Body of pancreas (tissue), 4 donors: Measurements from ENCODE around the gene LRIT2.

ENCODE experiments used
- POLR2A ChIP-seq, 3 donors: fragments of 450-650 bp; IDR thresholded peaks; one replicate each; pipeline ENCODE4 v1.6.1; 2016; ENCODE audit warnings: antibody characterized with exemption in 3 of 3, mild to moderate bottlenecking in 2 of 3
- TF ChIP-seq, protein P1 (sequence below), 7 experiments: fragments of 450-650 bp in 4 of 7; fragments of 200-600 bp in 3 of 7; sonication (generic) in 3 of 7; IDR thresholded peaks; one replicate each; pipeline ENCODE4 v1.5.1; 2016 to 2019; ENCODE audit warnings: antibody characterized with exemption in 7 of 7

DNA sequence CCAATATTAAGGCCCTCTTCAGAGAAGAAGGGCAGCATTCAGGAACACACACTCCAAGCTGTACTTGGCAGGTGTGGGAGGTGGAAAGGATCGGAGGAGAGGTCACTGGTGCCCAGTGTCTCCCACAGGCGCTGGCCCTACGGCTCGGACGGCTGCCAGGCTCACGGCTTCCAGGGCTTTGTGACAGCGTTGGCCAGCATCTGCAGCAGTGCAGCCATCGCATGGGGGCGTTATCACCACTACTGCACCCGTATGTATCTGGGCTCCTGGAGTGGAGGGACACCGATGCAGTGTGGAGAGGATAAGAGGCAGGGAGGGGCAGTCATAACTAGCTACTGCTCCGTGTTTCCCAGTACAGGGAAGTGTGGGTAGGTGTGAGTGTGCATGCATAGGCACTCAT, 23.4 kb upstream of the LRIT2 start:
- no peak for TF ChIP-seq POLR2A (IDR thresholded peaks at IDR 0.05)
- TF ChIP-seq, protein P1, sequence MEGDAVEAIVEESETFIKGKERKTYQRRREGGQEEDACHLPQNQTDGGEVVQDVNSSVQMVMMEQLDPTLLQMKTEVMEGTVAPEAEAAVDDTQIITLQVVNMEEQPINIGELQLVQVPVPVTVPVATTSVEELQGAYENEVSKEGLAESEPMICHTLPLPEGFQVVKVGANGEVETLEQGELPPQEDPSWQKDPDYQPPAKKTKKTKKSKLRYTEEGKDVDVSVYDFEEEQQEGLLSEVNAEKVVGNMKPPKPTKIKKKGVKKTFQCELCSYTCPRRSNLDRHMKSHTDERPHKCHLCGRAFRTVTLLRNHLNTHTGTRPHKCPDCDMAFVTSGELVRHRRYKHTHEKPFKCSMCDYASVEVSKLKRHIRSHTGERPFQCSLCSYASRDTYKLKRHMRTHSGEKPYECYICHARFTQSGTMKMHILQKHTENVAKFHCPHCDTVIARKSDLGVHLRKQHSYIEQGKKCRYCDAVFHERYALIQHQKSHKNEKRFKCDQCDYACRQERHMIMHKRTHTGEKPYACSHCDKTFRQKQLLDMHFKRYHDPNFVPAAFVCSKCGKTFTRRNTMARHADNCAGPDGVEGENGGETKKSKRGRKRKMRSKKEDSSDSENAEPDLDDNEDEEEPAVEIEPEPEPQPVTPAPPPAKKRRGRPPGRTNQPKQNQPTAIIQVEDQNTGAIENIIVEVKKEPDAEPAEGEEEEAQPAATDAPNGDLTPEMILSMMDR (IDR thresholded peaks at IDR 0.05) = no peak
